HG03342 (cell line): Measurements from ENCODE around the gene NIPAL1.

ENCODE experiments used
- ATAC-seq: cut with Tn5 transposase; IDR thresholded peaks from one replicate; pipeline ENCODE4 v1.9.1; 2021; ENCODE audit warnings: mild to moderate bottlenecking, moderate library complexity; ENCODE audit not compliant: unreplicated experiment

NIPAL1 gene

DNA sequence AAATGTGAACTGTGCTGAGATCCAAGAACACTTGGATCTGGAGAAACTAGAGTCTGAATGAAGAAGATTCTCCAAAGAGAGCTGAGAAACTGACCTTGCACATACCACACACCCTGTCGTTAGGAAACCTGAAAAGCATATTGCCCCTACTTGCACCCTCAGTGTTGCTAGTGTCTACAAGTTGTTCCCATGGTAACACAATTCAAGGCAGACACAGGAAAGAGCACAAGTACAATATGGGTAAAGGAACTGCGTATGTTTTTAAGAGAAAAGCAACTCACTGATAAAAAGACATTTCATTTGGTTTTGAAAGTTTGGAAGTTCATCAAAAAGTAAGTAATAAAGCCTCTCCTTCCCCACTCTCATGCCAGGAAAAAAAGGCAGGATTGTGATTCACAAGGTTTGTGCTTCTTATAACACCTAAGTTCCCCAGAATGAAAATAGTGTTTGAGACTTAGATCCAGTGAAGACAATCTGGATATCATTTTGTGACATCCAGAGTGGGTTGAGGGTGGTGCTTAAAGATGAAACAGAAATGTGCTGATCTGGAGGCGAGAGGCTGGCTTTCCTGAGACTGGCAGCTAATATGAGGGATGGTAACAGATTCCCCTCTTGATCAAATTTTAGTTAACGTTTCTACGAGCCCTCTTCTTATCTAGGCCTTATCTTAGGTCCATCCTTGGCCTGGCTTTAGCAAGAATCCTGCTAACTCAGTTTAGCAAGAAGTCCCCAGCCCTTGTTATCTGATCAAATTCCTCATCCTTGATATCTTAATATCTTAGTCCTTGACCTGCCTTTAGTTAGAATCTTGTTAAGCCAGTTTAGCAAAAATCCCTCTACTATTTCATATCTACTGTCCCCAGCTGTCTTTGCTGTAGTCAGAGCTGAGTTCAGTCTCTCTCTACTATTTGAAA lies 42.3 kb downstream of the NIPAL1 start:
- no peak for ATAC-seq

DNA sequence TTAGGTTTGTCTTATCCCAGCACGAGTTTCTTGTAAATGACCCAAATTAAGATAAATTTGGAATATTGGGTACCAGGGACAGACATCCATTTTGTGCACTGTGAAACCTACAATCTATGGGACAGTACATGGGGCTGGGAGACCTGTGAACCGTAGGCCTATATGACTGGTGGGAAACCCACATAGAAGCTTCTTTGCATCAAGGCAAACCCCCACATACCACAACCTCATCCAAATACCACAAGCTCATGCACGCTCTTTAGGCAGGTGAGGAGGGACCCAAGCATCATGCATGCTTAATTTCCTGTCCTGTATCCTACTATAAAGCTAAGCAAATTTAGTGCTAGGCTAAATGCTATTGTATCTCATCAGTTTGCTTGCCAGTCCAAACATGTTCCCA lies 47.8 kb downstream of the NIPAL1 start:
- ATAC-seq: no peak

DNA sequence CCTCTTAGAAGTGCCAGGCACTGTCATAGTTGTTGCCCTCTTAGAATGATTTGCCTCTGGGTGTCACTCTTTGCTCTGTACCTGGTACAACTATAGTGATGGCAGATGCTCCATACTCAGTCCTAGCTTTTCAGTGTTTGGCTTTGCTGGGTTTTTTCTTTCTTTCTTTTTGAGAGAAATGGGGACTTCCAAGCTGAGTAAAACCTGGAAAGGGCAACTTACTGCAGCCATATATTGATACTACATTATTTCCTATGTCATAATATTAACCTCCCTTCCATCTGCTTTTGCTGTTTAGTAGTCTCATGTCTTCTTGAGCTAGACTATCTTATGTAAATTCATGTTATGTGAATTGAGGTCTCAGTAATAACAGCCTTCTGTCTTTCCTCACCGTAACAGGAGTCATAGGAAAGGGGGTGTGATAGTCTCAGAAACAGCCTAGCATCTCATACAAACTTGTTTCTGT lies 49.0 kb downstream of the NIPAL1 start:
- ATAC-seq: peak; percentile 61

DNA sequence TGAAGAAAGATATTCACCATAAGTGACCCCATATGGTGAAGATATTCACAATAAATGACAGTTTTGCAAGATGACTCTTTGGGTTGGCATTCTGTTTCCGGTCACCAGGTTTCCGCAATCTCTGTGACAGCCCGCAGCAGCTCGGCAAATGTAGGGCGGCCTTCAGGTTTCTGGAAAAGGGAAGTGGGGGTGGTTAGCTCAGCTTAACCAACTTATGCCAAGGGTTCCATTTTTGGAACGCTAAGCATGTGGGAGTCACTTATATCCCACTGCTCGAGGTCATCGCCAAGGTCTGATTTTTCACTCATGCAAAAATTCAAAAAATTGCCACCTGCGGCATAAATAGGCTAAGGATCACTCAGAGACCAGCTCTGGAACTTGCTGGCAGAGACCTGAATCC lies 51.0 kb downstream of the NIPAL1 start:
- no peak for ATAC-seq

DNA sequence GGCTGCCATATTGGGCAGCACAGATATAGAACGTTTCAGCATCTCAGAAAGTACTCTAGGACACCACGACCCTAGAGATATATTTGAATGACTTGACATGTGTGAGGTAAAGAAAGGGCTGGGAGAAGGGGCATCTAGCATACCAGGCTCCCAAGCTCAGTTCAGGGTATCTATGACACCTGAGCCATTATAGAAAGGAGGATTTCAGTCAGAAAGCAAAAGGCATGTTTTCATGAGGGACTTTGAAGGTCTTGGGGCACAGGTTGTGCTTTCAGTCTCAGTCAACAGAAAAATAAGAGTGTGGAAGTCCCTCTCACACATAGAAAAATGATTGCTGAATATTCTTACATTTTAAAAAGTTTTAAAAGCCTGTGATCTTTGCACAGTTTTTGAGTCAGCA lies 51.6 kb downstream of the NIPAL1 start:
- no peak for ATAC-seq

DNA sequence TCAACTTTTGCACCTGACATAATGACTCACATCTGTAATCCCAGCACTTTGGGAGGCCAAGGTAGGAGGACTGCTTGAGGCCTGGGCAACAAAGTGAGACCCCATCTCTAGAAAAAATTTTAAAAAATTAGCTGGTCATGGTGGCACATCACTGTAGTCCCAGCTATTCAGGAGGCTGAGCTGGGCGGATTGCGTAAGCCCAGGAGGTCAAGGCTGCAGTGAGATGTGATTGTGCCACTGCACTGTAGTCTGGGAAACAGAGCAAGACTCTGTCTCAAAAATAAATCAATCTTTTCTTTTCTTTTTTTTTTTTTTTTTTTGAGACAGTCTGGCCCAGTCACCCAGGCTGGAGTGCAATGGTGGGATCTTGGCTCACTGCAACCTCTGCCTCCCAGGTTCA lies 52.5 kb downstream of the NIPAL1 start:
- no peak for ATAC-seq

DNA sequence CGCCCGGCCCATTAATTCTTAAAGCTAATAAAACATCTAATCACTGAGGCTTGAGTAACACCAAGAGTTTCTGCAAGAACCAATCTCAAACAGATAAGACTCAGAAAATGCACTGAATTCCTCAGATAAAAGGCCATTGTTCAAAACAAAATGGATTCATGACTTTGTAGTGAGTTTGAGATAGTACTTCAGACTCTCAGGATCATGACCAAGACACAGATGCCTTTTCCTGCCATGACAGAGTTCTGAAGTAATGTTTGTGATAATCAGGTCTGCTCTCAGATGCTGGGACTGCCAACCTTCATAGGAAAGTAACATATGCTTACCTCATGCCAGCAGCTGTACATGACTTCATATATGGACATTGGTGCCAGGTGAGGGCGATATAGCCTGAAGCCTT lies 54.6 kb downstream of the NIPAL1 start:
- no peak for ATAC-seq

DNA sequence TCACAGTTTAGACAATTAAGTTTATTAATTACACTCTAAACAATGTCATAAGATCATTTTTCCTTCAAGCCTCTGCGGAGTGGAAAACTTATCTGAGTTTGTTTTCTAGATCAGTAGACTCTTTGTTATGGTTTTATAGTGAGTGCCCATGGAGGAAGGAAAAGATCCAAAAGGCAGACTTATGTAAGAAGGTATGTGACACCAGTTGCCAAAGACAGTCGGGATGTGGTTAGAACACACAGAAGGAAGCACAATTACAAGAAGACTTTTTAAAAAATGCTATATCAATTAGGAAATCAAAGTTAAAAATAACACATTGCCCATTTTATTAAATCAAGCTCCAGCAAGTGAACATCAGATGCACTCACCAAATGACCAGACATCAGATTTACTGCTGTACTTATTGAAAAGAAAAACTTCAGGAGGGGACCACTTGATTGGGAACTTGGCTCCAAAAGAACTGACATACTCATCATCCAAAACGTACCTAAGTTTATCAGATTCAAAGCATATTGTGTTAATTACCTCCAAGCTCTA lies 57.1 kb downstream of the NIPAL1 start:
- no peak for ATAC-seq

DNA sequence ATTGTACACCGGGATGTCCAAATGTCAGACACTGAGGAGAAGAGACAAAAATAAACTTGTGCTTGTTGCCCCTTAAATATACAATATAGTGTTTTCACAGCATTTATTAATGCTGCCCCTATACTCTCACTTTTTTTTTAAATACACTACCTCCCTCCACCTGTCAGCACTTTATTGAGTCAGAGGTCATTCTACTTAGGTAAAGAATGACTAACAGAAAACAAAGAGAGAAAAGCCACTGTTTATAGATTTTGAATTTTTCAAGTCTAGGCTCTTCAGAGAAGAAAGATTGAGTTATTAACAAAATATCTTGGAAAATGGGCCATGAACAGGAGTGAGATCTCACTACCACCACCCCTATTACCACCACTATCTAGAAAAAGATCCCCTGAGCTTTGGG lies 58.1 kb downstream of the NIPAL1 start:
- ATAC-seq: no peak

DNA sequence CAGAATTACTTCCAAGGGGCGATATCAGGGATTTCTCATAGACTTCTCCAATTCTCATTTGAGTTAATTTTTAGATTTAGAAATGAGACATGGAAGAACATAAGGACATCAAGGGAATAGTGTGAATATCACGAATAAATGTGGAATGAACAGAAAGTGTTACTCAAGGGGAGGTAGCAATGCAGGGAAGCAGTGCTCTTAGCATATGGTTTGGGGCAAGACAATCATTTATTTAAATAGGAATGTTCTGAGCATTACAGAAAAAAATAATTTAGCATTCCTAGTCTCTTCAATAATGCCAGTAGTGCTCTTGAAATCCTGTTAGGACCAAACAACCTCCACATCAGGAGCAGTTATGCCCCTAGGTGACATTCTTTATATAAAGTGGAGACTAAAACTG lies 61.9 kb downstream of the NIPAL1 start:
- no peak for ATAC-seq

DNA sequence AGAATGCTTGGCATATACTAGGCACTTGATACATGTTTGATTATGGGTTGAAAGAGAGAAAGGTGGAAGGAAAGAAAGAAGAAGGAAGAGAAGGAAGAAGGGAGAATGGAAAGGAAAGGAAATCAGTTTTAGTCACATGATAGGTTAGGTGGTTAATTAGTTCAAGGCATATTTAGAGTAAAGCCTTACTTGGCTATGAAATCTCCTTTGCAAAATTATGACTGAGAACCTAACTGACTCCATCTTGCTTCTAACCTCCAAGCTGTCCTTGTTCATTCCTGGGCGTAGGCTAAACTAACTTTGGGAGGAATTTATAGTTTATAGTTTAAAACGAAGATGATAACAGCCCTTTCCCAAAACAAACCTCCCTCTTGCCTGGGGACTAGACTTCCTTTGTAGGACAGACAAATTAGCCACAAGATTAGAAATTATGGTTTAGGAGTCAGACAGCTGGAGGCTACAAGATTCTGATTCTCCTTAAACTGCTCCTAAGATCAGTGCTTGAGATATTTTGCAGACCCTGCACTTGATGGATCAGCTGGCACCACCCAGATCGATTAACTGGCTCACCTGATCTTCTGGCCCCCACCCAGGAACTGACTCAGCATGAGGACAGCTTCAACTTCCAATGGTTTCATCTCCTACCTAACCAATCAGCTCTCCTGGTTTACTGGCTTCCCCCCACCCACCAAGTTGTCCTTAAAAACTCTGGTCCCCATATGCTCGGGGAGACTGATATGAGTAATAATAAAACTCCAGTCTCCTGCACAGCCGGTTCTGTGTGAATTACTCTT lies 62.5 kb downstream of the NIPAL1 start:
- no peak for ATAC-seq

DNA sequence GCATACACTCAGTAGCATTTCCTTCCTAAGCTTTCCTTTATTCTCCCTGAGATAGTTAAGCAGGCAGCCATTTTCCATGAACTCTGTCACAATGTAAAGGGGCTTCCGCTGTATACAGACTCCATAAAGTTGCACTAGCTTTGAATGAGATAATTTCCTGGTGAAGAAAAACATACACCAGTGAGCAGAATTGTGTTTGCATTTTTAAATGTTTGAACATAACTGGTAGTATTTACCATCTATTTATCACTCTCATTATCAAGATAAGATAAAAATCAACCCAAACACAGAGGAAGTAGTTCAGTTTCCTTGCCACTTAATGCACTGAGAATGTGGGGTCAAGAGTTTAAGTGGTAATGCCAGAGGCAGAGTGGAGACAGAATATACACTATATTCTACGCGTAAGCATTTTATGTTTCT lies 63.4 kb downstream of the NIPAL1 start:
- ATAC-seq: no peak

DNA sequence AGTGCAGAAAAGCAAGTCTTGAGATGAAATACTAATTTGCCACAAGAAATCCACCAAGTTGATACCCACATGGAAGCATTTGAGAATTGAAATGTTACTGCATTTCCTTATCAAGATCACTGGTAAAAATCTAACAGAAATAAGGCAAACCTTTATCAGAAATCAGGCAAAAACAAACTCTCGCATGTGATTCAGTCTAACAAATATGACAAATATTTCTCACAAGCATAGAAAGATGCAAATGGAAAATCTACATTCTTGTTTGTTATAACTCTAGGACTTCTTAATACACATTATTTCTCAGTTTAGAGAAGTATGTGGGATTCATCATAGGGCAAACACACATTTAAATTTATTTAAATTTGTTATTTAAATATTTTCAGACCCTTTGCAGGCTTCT lies 64.6 kb downstream of the NIPAL1 start:
- ATAC-seq: no peak

DNA sequence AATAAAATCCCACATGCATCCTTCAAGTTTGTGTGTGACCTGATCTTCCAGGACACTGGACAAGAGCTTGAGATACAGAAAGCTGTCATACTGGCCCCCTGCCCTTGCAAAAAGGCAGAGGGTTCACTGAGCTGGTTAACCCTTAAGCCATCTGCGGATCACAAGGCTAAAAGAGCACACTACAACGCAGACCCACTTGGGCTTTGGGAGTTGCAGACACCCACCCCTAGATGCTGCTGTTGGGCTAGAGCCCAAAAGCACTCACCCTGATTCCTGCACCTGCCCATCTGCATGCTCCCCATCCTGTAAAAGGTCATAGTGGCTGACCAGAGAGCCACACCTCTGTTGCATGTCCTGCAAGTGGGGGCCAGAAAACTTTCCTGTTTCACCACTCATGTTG lies 66.4 kb downstream of the NIPAL1 start:
- no peak for ATAC-seq

DNA sequence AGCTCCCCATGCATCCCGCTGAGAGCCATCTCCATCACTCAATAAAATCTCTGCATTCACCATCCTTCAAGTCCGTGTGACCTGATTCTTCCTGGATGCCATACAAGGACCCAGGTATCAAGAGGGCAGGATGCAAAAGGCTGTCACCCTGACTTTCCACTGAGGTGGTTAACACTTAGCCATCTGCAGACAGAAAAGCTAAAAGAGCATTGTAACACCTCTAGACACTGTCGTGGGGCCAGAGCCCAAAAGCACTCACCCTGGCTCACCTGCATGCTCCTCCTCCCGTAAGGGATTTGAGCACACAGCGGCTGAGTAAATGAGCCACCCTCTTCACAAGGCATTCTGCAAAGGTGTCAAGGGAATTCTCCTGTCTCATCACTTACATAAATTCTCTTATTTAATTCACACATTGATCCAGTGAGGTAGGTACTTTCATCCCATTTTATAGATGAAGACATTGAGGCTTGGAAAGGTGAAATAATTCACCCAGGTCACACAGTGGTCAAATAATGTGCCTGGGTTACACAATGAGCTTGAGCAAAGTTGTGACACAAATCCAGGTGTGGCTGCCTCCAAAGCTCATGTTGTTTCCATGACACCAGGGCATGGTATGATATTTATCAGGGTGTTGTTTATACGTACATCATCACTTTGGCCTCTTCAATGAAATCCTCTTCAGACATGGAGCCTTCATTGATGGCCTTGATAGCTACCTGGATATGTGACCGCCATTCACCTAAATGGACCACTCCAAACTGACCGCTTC lies 69.4 kb downstream of the NIPAL1 start:
- ATAC-seq: no peak
